D721Med (cell line): Measurements from ENCODE around the gene SEZ6L.

Source experiments
- DNase-seq: peaks from one replicate; pipeline ENCODE4 v3.0.0; 2011; ENCODE audit warnings: low spot score; ENCODE audit not compliant: insufficient read length
- FAIRE-seq: peaks from 2 replicates; lab custom pipeline; 2011; peaks lifted over from hg19 to GRCh38; lab: Jason Lieb, UNC
- CTCF ChIP-seq: IDR thresholded peaks from 2 replicates; pipeline ENCODE4 v1.5.1; 2012; ENCODE audit warnings: mild to moderate bottlenecking, control low read depth; ENCODE audit not compliant: insufficient read depth; ENCODE audit errors: missing control alignments

The SEZ6L gene

GRCh38 chr22:26339755-26340154 lies 170.5 kb downstream of the SEZ6L start:
- FAIRE-seq, result no peak
- no peak for DNase-seq
- no peak for TF ChIP-seq CTCF

- DNase-seq, result no peak
- no peak for TF ChIP-seq CTCF
- no peak for FAIRE-seq
Observed at GRCh38 chr22:26342745-26343410, 173.6 kb downstream of the SEZ6L start.

- FAIRE-seq, result no peak
- TF ChIP-seq CTCF, result no peak
- no peak for DNase-seq
Observed at GRCh38 chr22:26345496-26345895, 176.2 kb downstream of the SEZ6L start.

DNA sequence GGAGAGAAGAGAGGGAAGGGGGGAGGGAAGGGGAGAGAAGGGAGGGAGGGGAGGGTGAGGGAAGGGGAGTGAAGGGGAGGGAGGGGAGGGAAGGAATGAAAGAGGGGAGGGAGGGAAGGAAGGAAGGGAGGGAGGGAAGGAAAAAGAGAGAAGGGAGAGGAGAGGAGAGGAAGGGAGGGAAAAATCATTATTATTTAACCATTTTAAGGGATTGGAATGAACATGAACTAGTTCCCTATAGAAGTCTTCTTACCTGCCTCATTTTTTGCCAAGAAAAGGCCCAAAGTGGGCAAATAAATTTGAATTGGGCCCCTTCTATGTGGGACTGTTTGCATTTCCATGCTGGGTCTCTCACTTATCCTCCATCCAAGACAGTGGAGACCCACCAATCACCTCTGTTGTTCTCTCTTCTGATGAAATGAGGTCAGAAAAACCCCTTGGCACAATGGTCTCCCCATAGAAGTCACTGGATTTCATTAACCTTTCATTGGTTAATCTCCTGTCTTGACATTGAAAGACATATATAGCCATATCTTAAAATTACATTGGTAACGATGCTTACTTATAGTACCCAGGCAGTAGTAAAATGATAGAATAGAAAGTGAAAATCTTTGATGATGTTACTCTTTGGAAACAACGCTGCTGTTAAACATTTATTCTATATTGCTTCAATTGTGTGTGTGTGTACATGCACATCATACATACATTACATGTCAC lies 179.7 kb downstream of the SEZ6L start:
- TF ChIP-seq CTCF, result no peak
- FAIRE-seq, result no peak

DNA sequence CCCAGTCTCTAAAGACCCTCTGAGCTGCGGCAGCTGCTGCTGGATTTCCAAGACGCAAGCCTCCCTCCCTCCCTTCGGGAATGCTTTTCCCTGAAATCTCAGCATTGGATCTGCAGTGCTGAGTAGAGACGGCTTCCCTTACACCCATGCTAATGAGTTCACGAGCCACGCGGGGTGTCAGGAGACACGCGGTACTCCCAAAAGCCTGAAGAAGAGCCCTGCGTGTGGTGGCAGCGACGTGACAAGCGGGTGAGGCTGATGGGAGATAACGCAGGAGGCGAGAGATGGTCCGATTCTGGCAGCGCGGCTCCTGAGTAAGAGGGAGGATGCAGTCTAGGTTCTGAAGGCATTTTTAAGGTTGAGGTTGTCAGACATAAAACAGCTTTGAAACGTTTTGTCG lies 185.4 kb downstream of the SEZ6L start:
- FAIRE-seq, result no peak
- TF ChIP-seq CTCF, result no peak
- no peak for DNase-seq

More for the DNA sequence above, 179.7 kb downstream of the SEZ6L start:
- DNase-seq, result no peak

GRCh38 chr22:26357281-26357680 lies 188.0 kb downstream of the SEZ6L start:
- FAIRE-seq, result no peak
- no peak for TF ChIP-seq CTCF
- no peak for DNase-seq

DNA sequence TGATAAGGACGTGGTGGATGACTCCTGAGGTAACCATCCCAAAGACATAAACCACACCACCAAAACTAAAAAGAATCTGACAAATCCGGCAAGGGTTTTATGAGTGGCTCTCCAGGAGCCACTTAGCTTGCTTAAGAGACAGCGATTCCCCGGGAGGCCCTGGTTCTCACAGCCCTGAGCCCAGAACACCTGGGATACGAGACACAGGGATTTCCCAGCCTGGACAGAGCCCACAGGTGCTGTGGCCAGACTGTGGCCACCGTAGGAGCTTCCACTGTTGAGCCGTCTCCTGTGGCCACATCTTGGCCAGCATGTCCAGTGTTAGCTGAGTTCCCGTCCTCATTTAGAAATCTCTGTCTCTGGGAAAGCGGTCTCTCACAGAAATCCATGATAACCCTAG lies 188.6 kb downstream of the SEZ6L start:
- no peak for FAIRE-seq
- DNase-seq, result no peak
- no peak for TF ChIP-seq CTCF
